ENCODE results near the gene POU6F2. TPM values are rescaled to one million over a fixed set of nuclear protein-coding genes. Genes with fewer than 3 reads are reported as not detected.

POU6F2 gene
- total RNA-seq, 1 experiment from 2014 or later = 2.9 TPM

- no peak for TF ChIP-seq ATF2 (CRISPR knock-in tag; IDR thresholded peaks at IDR 0.05; ENCODE audit: borderline replicate concordance, low read depth)
- TF ChIP-seq JUN (CRISPR knock-in tag; IDR thresholded peaks at IDR 0.05) = no peak
- no peak for TF ChIP-seq USF2 (CRISPR knock-in tag; IDR thresholded peaks at IDR 0.05)
- no peak for TF ChIP-seq ZNF671 (CRISPR knock-in tag; IDR thresholded peaks at IDR 0.05)
- no peak for TF ChIP-seq HMGA2 (CRISPR knock-in tag; IDR thresholded peaks at IDR 0.05)
- no peak for TF ChIP-seq IRF2 (CRISPR knock-in tag; IDR thresholded peaks at IDR 0.05; ENCODE audit: borderline replicate concordance, low read depth)
- no peak for TF ChIP-seq E2F1 (CRISPR knock-in tag; IDR thresholded peaks at IDR 0.05)
These were observed 365.1 kb downstream of the POU6F2 start (continued) for GRCh38 chr7:39342763-39343162.

- Mint-ChIP-seq H3K4me3 (no peak overlapping the region), H3K4me1 (peaks cover 46% of the 10 kb centered on the region), H3K27me3 (ENCODE audit: low read depth) (no peaks in the 10 kb centered on the region), H3K9me3 (no peaks in the 10 kb centered on the region), H3K36me3 (no peaks in the 10 kb centered on the region), H3K27ac (no peak overlapping the region)
- DNase-seq (ENCODE audit: low spot score) (no peak), ATAC-seq (peak; percentile 35; the same call in 1 of the 2 replicates)
- TF ChIP-seq TEAD1 (CRISPR knock-in tag; IDR thresholded peaks at IDR 0.05) (no peak), E2F5 (CRISPR knock-in tag; IDR thresholded peaks at IDR 0.05) (no peak), CREM (CRISPR knock-in tag; IDR thresholded peaks at IDR 0.05) (no peak), ZBTB43 (CRISPR knock-in tag; IDR thresholded peaks at IDR 0.05) (no peak), ZNF317 (CRISPR knock-in tag; IDR thresholded peaks at IDR 0.05; ENCODE audit: borderline replicate concordance, low read depth) (no peak), RORB (CRISPR knock-in tag; IDR thresholded peaks at IDR 0.05) (no peak), ATF6 (CRISPR knock-in tag; IDR thresholded peaks at IDR 0.05) (no peak), USF2 (CRISPR knock-in tag; IDR thresholded peaks at IDR 0.05) (no peak), GABPB1 (CRISPR knock-in tag; IDR thresholded peaks at IDR 0.05) (no peak), ATF1 (CRISPR knock-in tag; IDR thresholded peaks at IDR 0.05) (no peak), SOX15 (CRISPR knock-in tag; IDR thresholded peaks at IDR 0.05) (no peak), TP53 (CRISPR knock-in tag; IDR thresholded peaks at IDR 0.05) (no peak), SMAD4 (CRISPR knock-in tag; IDR thresholded peaks at IDR 0.05) (no peak), FOXJ3 (CRISPR knock-in tag; IDR thresholded peaks at IDR 0.05; ENCODE audit: borderline replicate concordance) (no peak), MYBL2 (CRISPR knock-in tag; IDR thresholded peaks at IDR 0.05) (no peak), ZNF512 (CRISPR knock-in tag; IDR thresholded peaks at IDR 0.05; ENCODE audit: borderline replicate concordance) (no peak), SMAD3 (CRISPR knock-in tag; IDR thresholded peaks at IDR 0.05; ENCODE audit: borderline replicate concordance) (no peak), HMGXB4 (CRISPR knock-in tag; IDR thresholded peaks at IDR 0.05) (no peak)
- ChIA-PET POLR2A (no interaction called here), CTCF (no interaction called here)
These were observed 371.9 kb downstream of the POU6F2 start for GRCh38 chr7:39349452-39350123.
